HG03175 (cell line): ENCODE results near the gene TSPAN32.
"Not testable (repeated sequence)": the region's sequence is repeated elsewhere in the genome, so short reads cannot be mapped to it uniquely, and the experiment has no call there.

Experiments used
- ATAC-seq: cut with Tn5 transposase; IDR thresholded peaks from one replicate; pipeline ENCODE4 v1.9.1; 2021; ENCODE audit warnings: mild to moderate bottlenecking, moderate library complexity; ENCODE audit not compliant: unreplicated experiment

The TSPAN32 gene

GRCh38 chr11:2362414-2362813 is 60.6 kb downstream of the TSPAN32 start:
- ATAC-seq = no peak

- ATAC-seq = no peak
These were observed 61.3 kb downstream of the TSPAN32 start for GRCh38 chr11:2363130-2363529.

GRCh38 chr11:2363577-2364370 is 62.0 kb downstream of the TSPAN32 start:
- ATAC-seq = no peak

DNA sequence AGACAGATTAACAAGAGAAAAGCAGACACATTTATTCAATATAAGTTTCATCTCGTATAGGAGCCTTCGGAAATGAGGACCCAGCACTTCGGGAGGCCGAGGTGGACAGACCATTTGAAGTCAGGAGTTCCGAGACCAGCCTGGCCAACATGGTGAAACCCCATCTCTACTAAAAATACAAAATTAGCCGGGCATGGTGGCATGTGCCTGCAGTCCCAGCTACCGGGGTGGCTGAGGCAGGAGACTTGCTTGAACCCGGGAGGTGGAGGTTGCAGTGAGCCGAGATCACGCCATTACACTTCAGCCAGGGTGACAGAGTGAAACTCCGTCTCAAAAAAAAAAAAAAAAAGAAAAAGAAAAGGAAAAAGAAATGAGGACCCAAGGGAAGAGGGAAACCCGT is 62.6 kb downstream of the TSPAN32 start:
- ATAC-seq = not testable (repeated sequence)

GRCh38 chr11:2365571-2366210 is 63.9 kb downstream of the TSPAN32 start:
- ATAC-seq = no peak

- no peak for ATAC-seq
These were observed 64.5 kb downstream of the TSPAN32 start for GRCh38 chr11:2366276-2366675.

- no peak for ATAC-seq
These were observed 64.9 kb downstream of the TSPAN32 start for GRCh38 chr11:2366733-2367132.

DNA sequence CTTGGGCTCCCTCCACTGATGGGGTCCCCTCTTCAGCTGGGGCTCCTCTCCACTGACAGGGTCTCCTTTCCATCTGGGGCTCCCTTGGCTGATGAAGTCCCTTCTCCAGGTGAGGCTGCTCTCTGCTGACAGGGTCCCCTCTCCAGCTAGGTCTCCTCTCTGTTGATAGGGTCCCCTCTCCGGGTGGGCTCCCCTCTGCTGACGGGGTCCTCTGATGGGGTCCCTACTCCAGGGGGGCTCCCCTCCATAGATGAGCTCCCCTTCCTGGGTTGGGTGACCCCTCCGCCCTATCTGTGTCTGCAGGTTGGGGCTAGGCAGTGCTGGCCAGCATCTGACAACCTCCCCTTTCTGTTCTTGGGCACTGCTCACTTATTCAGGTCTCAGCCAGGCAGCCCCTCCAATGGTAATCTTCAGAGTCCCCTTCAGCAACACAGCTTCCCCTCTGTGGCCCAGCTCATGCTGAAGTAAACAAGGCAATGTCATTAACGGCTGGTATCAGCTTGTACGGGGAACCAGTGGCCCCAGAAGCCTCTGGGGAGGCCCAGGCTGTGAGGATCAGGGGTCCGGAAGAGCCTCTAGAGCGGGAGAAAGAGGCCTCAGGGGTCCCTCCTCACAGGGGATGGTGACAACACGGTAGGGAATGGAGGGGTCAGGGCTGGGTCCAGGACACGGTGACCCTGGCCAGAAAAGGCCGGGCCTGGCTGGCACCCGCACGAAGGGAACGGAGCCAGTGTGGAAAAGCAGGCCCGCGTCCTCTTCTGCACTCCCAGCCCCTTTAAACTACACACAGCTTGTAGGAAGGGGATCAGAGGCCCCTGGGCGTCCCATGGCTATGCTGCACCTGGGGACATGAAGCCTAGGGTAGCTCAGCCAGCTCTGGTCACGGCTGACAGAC is 65.7 kb downstream of the TSPAN32 start:
- no peak for ATAC-seq
